HCT116 (cell line): ENCODE measurements around the gene MBD6. TPM values are rescaled to one million over a fixed set of nuclear protein-coding genes. Genes with fewer than 3 reads are reported as not detected.

Experiments
- ATAC-seq: fragments of 200-7000 bp; cut with Tn5 transposase; 2 replicates; pipeline ENCODE4 v1.9.1; 2020; ENCODE audit warnings: mild to moderate bottlenecking, moderate library complexity
- BruUV-seq: library from RNA; stranded (reverse); fragments of 400-500 nt; replicated peaks from 2 replicates; lab custom pipeline; 2021; lab: Mats Ljungman, UMichigan
- CTCF ChIA-PET: fragments of 300-600 bp; sonication (Branson Sonifier 250); formaldehyde crosslinking; loops from one replicate; lab custom pipeline; 2021; ENCODE audit warnings: antibody characterized with exemption; lab: Charles Lee
- POLR2A ChIA-PET: fragments of 300-600, 350-600 bp; sonication (Branson Sonifier 250); formaldehyde crosslinking; loops from one replicate; lab custom pipeline; 2021; ENCODE audit warnings: antibody characterized with exemption; lab: Charles Lee
- RAD21 ChIA-PET, 2 experiments: fragments of 300-600 bp; sonication (Branson Sonifier 250); formaldehyde crosslinking; loops; one replicate each; lab custom pipeline; 2023; ENCODE audit warnings: low total read pairs in 2 of 2; ENCODE audit not compliant: uncharacterized antibody in 2 of 2, unreplicated experiment in 2 of 2, low non-redundant PET in 1 of 2; lab: Charles Lee
- DNase-seq: peaks from one replicate; pipeline ENCODE4 v3.0.0-alpha.2; 2010; ENCODE audit warnings: low read depth, low spot score
- H2AFZ ChIP-seq: fragments of 200-600 bp; shearing (Covaris generic), sonication (generic); 2 replicates; pipeline ENCODE4 v1.6.1; 2017; ENCODE audit warnings: low read depth, mixed run types, mixed read lengths, antibody characterized with exemption, low read length; ENCODE audit not compliant: poor library complexity, severe bottlenecking
- H3K27ac ChIP-seq: 2 replicates; pipeline ENCODE4 v1.5.1; 2012; ENCODE audit warnings: low read depth, low read length
- H3K27me3 ChIP-seq: fragments of 200-600 bp; sonication (generic); 2 replicates; pipeline ENCODE4 v1.6.1; 2016; ENCODE audit warnings: mixed run types, low read length, mixed read lengths; ENCODE audit not compliant: insufficient read depth
- H3K36me3 ChIP-seq, 2 experiments: fragments of 200-500 bp in 1 of 2; fragments of 200-600 bp in 1 of 2; sonication (Bioruptor generic) in 1 of 2; sonication (generic) in 1 of 2; 2 replicates each; pipeline versions ENCODE4 v1.5.1 to v1.6.1; 2014 to 2016; ENCODE audit warnings: low read length in 2 of 2, inconsistent platforms in 1 of 2, mixed read lengths in 1 of 2, mixed run types in 1 of 2; ENCODE audit not compliant: insufficient read depth in 2 of 2, control insufficient read depth in 1 of 2
- H3K4me1 ChIP-seq, 2 experiments: fragments of 200-600 bp in 1 of 2; sonication (generic) in 1 of 2; 2 replicates each; pipeline versions ENCODE4 v1.5.1 to v1.6.1; 2012 to 2017; ENCODE audit warnings: low read length in 2 of 2, inconsistent platforms in 1 of 2, mild to moderate bottlenecking in 1 of 2, mixed read lengths in 1 of 2, mixed run types in 1 of 2, moderate library complexity in 1 of 2; ENCODE audit not compliant: insufficient read depth in 2 of 2, control insufficient read depth in 1 of 2
- H3K4me2 ChIP-seq: fragments of 200-600 bp; sonication (generic); 2 replicates; pipeline ENCODE4 v1.6.1; 2017; ENCODE audit warnings: mixed run types, low read length, mixed read lengths
- H3K4me3 ChIP-seq, 2 experiments: fragments of 200-600 bp in 1 of 2; sonication (generic) in 1 of 2; replicated peaks in 1 of 2; 2 replicates each; pipeline ENCODE4 v1.5.1; 2011 to 2016; ENCODE audit warnings: low read length in 2 of 2, control low read depth in 1 of 2, low read depth in 1 of 2, mild to moderate bottlenecking in 1 of 2, mixed read lengths in 1 of 2, mixed run types in 1 of 2
- H3K79me2 ChIP-seq: fragments of 200-600 bp; sonication (generic); 2 replicates; pipeline ENCODE4 v1.6.1; 2017; ENCODE audit warnings: mild to moderate bottlenecking, mixed run types, low read length, moderate library complexity, mixed read lengths; ENCODE audit not compliant: insufficient read depth
- H3K9ac ChIP-seq: fragments of 200-600 bp; sonication (generic); 2 replicates; pipeline ENCODE4 v1.6.1; 2016; ENCODE audit warnings: low read length, mixed read lengths
- H3K9me2 ChIP-seq: fragments of 200-600 bp; sonication (generic), shearing (Covaris generic); 2 replicates; pipeline ENCODE4 v1.6.1; 2017; ENCODE audit warnings: mixed run types, mild to moderate bottlenecking, moderate library complexity; ENCODE audit not compliant: insufficient read depth
- H3K9me3 ChIP-seq, 2 experiments: fragments of 200-500 bp in 1 of 2; fragments of 200-600 bp in 1 of 2; sonication (Bioruptor generic) in 1 of 2; sonication (generic) in 1 of 2; 2 replicates each; pipeline ENCODE4 v1.6.1; 2014 to 2017; ENCODE audit warnings: low read length in 2 of 2, mixed read lengths in 2 of 2, inconsistent platforms in 1 of 2, low read depth in 1 of 2, mild to moderate bottlenecking in 1 of 2, mixed run types in 1 of 2, moderate library complexity in 1 of 2; ENCODE audit not compliant: control insufficient read depth in 1 of 2, insufficient read depth in 1 of 2
- H4K20me1 ChIP-seq: fragments of 200-600 bp; sonication (generic), shearing (Covaris generic); 2 replicates; pipeline ENCODE4 v1.6.1; 2017; ENCODE audit warnings: mixed run types, mild to moderate bottlenecking, moderate library complexity; ENCODE audit not compliant: insufficient read depth
- CTCF ChIP-seq, 3 experiments: fragments of 200-600 bp in 1 of 3; sonication (generic) in 1 of 3; IDR thresholded peaks in 2 of 3; conservative IDR thresholded peaks in 1 of 3; 2 replicates each; pipeline ENCODE4 v1.5.1; 2012 to 2017; ENCODE audit warnings: low read depth in 2 of 3, low read length in 2 of 3, antibody characterized with exemption in 1 of 3, borderline replicate concordance in 1 of 3, control low read depth in 1 of 3, mild to moderate bottlenecking in 1 of 3, mixed read lengths in 1 of 3, mixed run types in 1 of 3, moderate library complexity in 1 of 3; ENCODE audit not compliant: insufficient read depth in 1 of 3
- EGR1 ChIP-seq: IDR thresholded peaks from 2 replicates; pipeline ENCODE4 v1.6.1; 2012; ENCODE audit warnings: low read depth
- ELF1 ChIP-seq: IDR thresholded peaks from 2 replicates; pipeline ENCODE4 v1.6.1; 2012; ENCODE audit warnings: low read depth, borderline replicate concordance
- EZH2 ChIP-seq: fragments of 200-600 bp; sonication (generic); IDR thresholded peaks from 2 replicates; pipeline ENCODE4 v1.6.1; 2017; ENCODE audit warnings: antibody characterized with exemption, mixed run types
- EZH2phosphoT487 ChIP-seq: fragments of 200-600 bp; IDR thresholded peaks from 2 replicates; pipeline ENCODE4 v1.6.1; 2018; ENCODE audit warnings: antibody characterized with exemption, borderline replicate concordance
- JUND ChIP-seq: IDR thresholded peaks from 2 replicates; pipeline ENCODE4 v1.6.1; 2012
- POLR2AphosphoS5 ChIP-seq: IDR thresholded peaks from 2 replicates; pipeline ENCODE4 v1.6.1; 2011; ENCODE audit warnings: mild to moderate bottlenecking, low read depth, low read length, moderate library complexity
- RAD21 ChIP-seq: IDR thresholded peaks from 2 replicates; pipeline ENCODE4 v1.6.1; 2012; ENCODE audit warnings: low read depth, mild to moderate bottlenecking
- REST ChIP-seq: IDR thresholded peaks from 2 replicates; pipeline ENCODE4 v1.6.1; 2012; ENCODE audit warnings: low read depth
- SRF ChIP-seq: IDR thresholded peaks from 2 replicates; pipeline ENCODE4 v1.6.1; 2012; ENCODE audit warnings: low read depth
- YY1 ChIP-seq: IDR thresholded peaks from 2 replicates; pipeline ENCODE4 v1.6.1; 2011; ENCODE audit warnings: low read length, low read depth, moderate library complexity, mild to moderate bottlenecking; ENCODE audit not compliant: insufficient replicate concordance; ENCODE audit errors: extremely low read depth
- ZNF274 ChIP-seq: fragments of 200-500 bp; sonication (Bioruptor generic); IDR thresholded peaks from 2 replicates; pipeline ENCODE4 v1.6.1; 2014; ENCODE audit warnings: mild to moderate bottlenecking, low read depth, low read length, inconsistent platforms
- intact Hi-C: fragments of 100-400 bp; cut with micrococcal nuclease; formaldehyde crosslinking; loops from 2 replicates; pipeline ENCODE4 v1.10.0; 2022
- total RNA-seq: library from RNA; stranded (reverse); gene quantifications from one replicate; pipeline ENCODE4 v1.2.1, GENCODE V29; 2021; ENCODE audit not compliant: unreplicated experiment

MBD6 gene
- total RNA-seq, 1 experiment from 2014 or later = 70.1 TPM

- Histone ChIP-seq H3K4me1 (no peaks in the 10 kb centered on the region), H3K9me3 (no peaks in the 10 kb centered on the region), H2AFZ (no peak overlapping the region), H3K27me3 (no peaks in the 10 kb centered on the region), H3K36me3 (peaks cover 33 to 41% of the 10 kb centered on the region in 2 experiments; a peak in 3 of 4 replicates), H3K9ac (no peak overlapping the region), H3K4me3 (no peak overlapping the region), H3K4me2 (no peak overlapping the region), H3K9me2 (no peaks in the 10 kb centered on the region), H3K79me2 (no peaks in the 10 kb centered on the region), H3K27ac (no peak overlapping the region), H4K20me1 (no peaks in the 10 kb centered on the region)
- no TSS peak for BruUV-seq
- ChIA-PET RAD21 (no interaction called here), CTCF (interaction anchor here (1.6 kb wide), 1 partner anchor 49 kb away, joined by 3 read pairs; no protein-coding TSS in a partner anchor), POLR2A (no interaction called here)
- intact Hi-C loops = no loop called here
- DNase-seq = no peak
- no peak for TF ChIP-seq RAD21
- TF ChIP-seq YY1 = no peak
- no peak for TF ChIP-seq EZH2phosphoT487
- TF ChIP-seq CTCF (IDR thresholded peaks at IDR 0.05 in 2 of 3, conservative IDR thresholded peaks at IDR 0.05 in 1 of 3; ENCODE audit: borderline replicate concordance in 1 of 3, insufficient read depth in 1 of 3, low read depth in 2 of 3, low read length in 2 of 3) = no peak
- no peak for TF ChIP-seq REST
- no peak for TF ChIP-seq EZH2
- TF ChIP-seq ZNF274 = no peak
- no peak for TF ChIP-seq EGR1
- TF ChIP-seq ELF1 = no peak
- TF ChIP-seq SRF = no peak
- TF ChIP-seq POLR2AphosphoS5 = no peak
- no peak for TF ChIP-seq JUND
- ATAC-seq = no peak
Measured at GRCh38 chr12:57534250-57534649, 11.6 kb downstream of the MBD6 start.
